KMS-11 (cell line): ENCODE data around the gene NFKBIB.
A peak's percentile ranks its signal among the peaks of the same experiment; 100 is the strongest.
"Not testable (repeated sequence)": the region's sequence is repeated elsewhere in the genome, so short reads cannot be mapped to it uniquely, and the experiment has no call there.

Experiments
- H2AFZ ChIP-seq: fragments of 200-600 bp; sonication (generic); 2 replicates; pipeline ENCODE4 v1.6.1; 2016; ENCODE audit warnings: antibody characterized with exemption, mixed run types, low read depth
- H3K27ac ChIP-seq: fragments of 200-600 bp; sonication (generic); 2 replicates; pipeline ENCODE4 v1.6.1; 2016; ENCODE audit warnings: mild to moderate bottlenecking, mixed run types
- H3K27me3 ChIP-seq: fragments of 200-600 bp; sonication (generic); 2 replicates; pipeline ENCODE4 v1.6.1; 2017; ENCODE audit warnings: mild to moderate bottlenecking, low read depth, mixed run types, moderate library complexity; ENCODE audit not compliant: insufficient read depth
- H3K36me3 ChIP-seq: fragments of 200-600 bp; sonication (generic); 2 replicates; pipeline ENCODE4 v1.6.1; 2017; ENCODE audit warnings: mild to moderate bottlenecking, mixed run types; ENCODE audit not compliant: insufficient read depth
- H3K4me1 ChIP-seq: fragments of 200-600 bp; sonication (generic); 2 replicates; pipeline ENCODE4 v1.6.1; 2016; ENCODE audit warnings: mild to moderate bottlenecking, low read depth, mixed run types; ENCODE audit not compliant: poor library complexity, severe bottlenecking
- H3K4me2 ChIP-seq: fragments of 200-600 bp; sonication (generic); 2 replicates; pipeline ENCODE4 v1.7.0; 2016; ENCODE audit warnings: mild to moderate bottlenecking, mixed run types
- H3K4me3 ChIP-seq: fragments of 200-600 bp; sonication (generic); IDR thresholded peaks from 2 replicates; pipeline ENCODE4 v1.6.1; 2017; ENCODE audit warnings: low read depth, low read length, mixed read lengths; ENCODE audit not compliant: insufficient read depth
- H3K79me2 ChIP-seq: fragments of 200-600 bp; sonication (generic); 2 replicates; pipeline ENCODE4 v1.6.1; 2016; ENCODE audit warnings: low read depth, mixed run types; ENCODE audit not compliant: insufficient read depth
- H3K9ac ChIP-seq: fragments of 200-600 bp; sonication (generic); 2 replicates; pipeline ENCODE4 v1.6.1; 2016; ENCODE audit warnings: mild to moderate bottlenecking, mixed run types
- H4K20me1 ChIP-seq: fragments of 200-600 bp; sonication (generic); 2 replicates; pipeline ENCODE4 v1.6.1; 2016; ENCODE audit warnings: mild to moderate bottlenecking, mixed run types; ENCODE audit not compliant: insufficient read depth
- CTCF ChIP-seq: fragments of 200-600 bp; sonication (generic); conservative IDR thresholded peaks from 2 replicates; pipeline ENCODE4 v1.6.1; 2017; ENCODE audit warnings: low read depth, mild to moderate bottlenecking, antibody characterized with exemption, low read length, moderate library complexity, mixed read lengths

The NFKBIB gene

GRCh38 chr19:38932425-38933179 is 32.8 kb downstream of the NFKBIB start:
- Histone ChIP-seq H3K27me3 (no peaks in the 10 kb centered on the region), H2AFZ (no peak overlapping the region), H3K79me2 (peaks cover 20% of the 10 kb centered on the region), H3K36me3 (0 out of 2 replicates have a peak, but pooled peaks cover 7% of the 10 kb centered on the region), H3K4me3 (no peak overlapping the region), H4K20me1 (no peaks in the 10 kb centered on the region), H3K4me2 (no peak overlapping the region; the same call in 1 of the 2 replicates), H3K27ac (no peak overlapping the region), H3K9ac (no peak overlapping the region), H3K4me1 (peaks cover 18% of the 10 kb centered on the region)
- peak; percentile 36 for TF ChIP-seq CTCF

- H3K36me3 ChIP-seq: 0 out of 2 replicates have a peak, but pooled peaks cover 7% of the 10 kb centered on the region
- H3K27me3 ChIP-seq: no peaks in the 10 kb centered on the region
- no peak for TF ChIP-seq CTCF
- no peak overlapping the region for H2AFZ ChIP-seq
- H4K20me1 ChIP-seq: no peaks in the 10 kb centered on the region
- H3K27ac ChIP-seq: no peak overlapping the region
- no peak overlapping the region for H3K4me2 ChIP-seq
- H3K9ac ChIP-seq: no peak overlapping the region
- no peak overlapping the region for H3K4me3 ChIP-seq
- peaks cover 17% of the 10 kb centered on the region for H3K4me1 ChIP-seq
- H3K79me2 ChIP-seq: peaks cover 20% of the 10 kb centered on the region
Observed at GRCh38 chr19:38933544-38933943, 33.8 kb downstream of the NFKBIB start.

GRCh38 chr19:38939957-38940356 is 40.2 kb downstream of the NFKBIB start:
- H4K20me1 ChIP-seq: no peaks in the 10 kb centered on the region
- no peaks in the 10 kb centered on the region for H3K36me3 ChIP-seq
- no peak overlapping the region for H3K27ac ChIP-seq
- no peak overlapping the region for H3K4me3 ChIP-seq
- no peak overlapping the region for H3K9ac ChIP-seq
- TF ChIP-seq CTCF: no peak
- H3K4me1 ChIP-seq: no peaks in the 10 kb centered on the region
- H3K27me3 ChIP-seq: no peaks in the 10 kb centered on the region; the same call in 1 of the 2 replicates
- no peak overlapping the region for H2AFZ ChIP-seq
- H3K4me2 ChIP-seq: no peak overlapping the region
- H3K79me2 ChIP-seq: no peaks in the 10 kb centered on the region

- not testable (repeated sequence) for H2AFZ ChIP-seq, H3K4me2 ChIP-seq, H3K36me3 ChIP-seq, H4K20me1 ChIP-seq, H3K79me2 ChIP-seq, H3K27me3 ChIP-seq, H3K9ac ChIP-seq, H3K4me3 ChIP-seq, H3K27ac ChIP-seq, H3K4me1 ChIP-seq
Observed at GRCh38 chr19:38941466-38941865, 41.7 kb downstream of the NFKBIB start.

- Histone ChIP-seq H3K4me2 (no peak overlapping the region), H3K27ac (no peak overlapping the region), H3K4me1 (no peaks in the 10 kb centered on the region), H4K20me1 (no peaks in the 10 kb centered on the region), H3K36me3 (no peaks in the 10 kb centered on the region), H3K9ac (no peak overlapping the region), H3K27me3 (peaks cover 6% of the 10 kb centered on the region; the same call in 1 of the 2 replicates), H3K4me3 (no peak overlapping the region), H3K79me2 (no peaks in the 10 kb centered on the region), H2AFZ (no peak overlapping the region)
- no peak for TF ChIP-seq CTCF
Observed at GRCh38 chr19:38941979-38942378, 42.2 kb downstream of the NFKBIB start.
